Cardiac muscle cell (in vitro differentiated cells and primary cell): Measurements from ENCODE around the gene FRAT2. TPM values are rescaled to one million over a fixed set of nuclear protein-coding genes. Genes with fewer than 3 reads are reported as not detected.

Experiments used
- DNase-seq, 2 donors: peaks; one replicate each; pipeline versions ENCODE4 v3.0.0 to v3.0.0-alpha.2; 2010 to 2017; ENCODE audit warnings: low read depth in 1 of 2, low spot score in 1 of 2
- H3K27ac ChIP-seq: fragments of 200-600 bp; sonication (generic); 2 replicates; pipeline ENCODE4 v1.5.1; 2016
- H3K27me3 ChIP-seq: fragments of 200-600 bp; sonication (generic); 2 replicates; pipeline ENCODE4 v1.6.0; 2016; ENCODE audit warnings: control low read depth
- H3K36me3 ChIP-seq: fragments of 200-600 bp; sonication (generic); 2 replicates; pipeline ENCODE4 v1.5.1; 2016; ENCODE audit warnings: control low read depth
- H3K4me1 ChIP-seq: fragments of 200-600 bp; sonication (generic); 2 replicates; pipeline ENCODE4 v1.8.1; 2017; ENCODE audit warnings: low read depth, mild to moderate bottlenecking, mixed run types
- H3K4me3 ChIP-seq: fragments of 200-600 bp; sonication (generic); 2 replicates; pipeline ENCODE4 v1.5.1; 2016; ENCODE audit warnings: mild to moderate bottlenecking
- H3K9me3 ChIP-seq: fragments of 200-600 bp; sonication (generic); 2 replicates; pipeline ENCODE4 v1.5.1; 2017; ENCODE audit warnings: low read depth, mild to moderate bottlenecking, control low read depth
- CTCF ChIP-seq: IDR thresholded peaks from 2 replicates; pipeline ENCODE4 v1.5.1; 2012; ENCODE audit warnings: low read depth, mild to moderate bottlenecking, low read length
- polyA plus RNA-seq: library from polyadenylated mRNA; unstranded; fragments of >200 nt; fragmentation: Nextera tagmentation; extraction: Ambion mirVana; gene quantifications from 2 replicates; pipeline ENCODE4 v1.2.1, GENCODE V29; 2016
- total RNA-seq: library from RNA; depleted of rRNA; stranded (reverse); fragments of >200 nt; gene quantifications from 2 replicates; pipeline ENCODE4 v1.2.3, GENCODE V29; 2016

FRAT2 gene
- total and polyA plus RNA-seq, 2 experiments from 2014 or later, result 30.1 to 30.6 TPM

GRCh38 chr10:97318772-97319651, 15.5 kb downstream of the FRAT2 start, which contains the start of gene FRAT1:
FRAT1 (plus strand) TSS chr10:97319271; CDS start chr10:97319454, 183 bp downstream.
- no peak for TF ChIP-seq CTCF
- DNase-seq, result peak; percentile 94
- Histone ChIP-seq H3K9me3 (no peaks in the 10 kb centered on the region), H3K27me3 (no peaks in the 10 kb centered on the region), H3K4me3 (peak within 1 kb of the TSS; percentile 85), H3K27ac (peak within 1 kb of the TSS; percentile 98), H3K36me3 (no peaks in the 10 kb centered on the region), H3K4me1 (peaks cover 8% of the 10 kb centered on the region)

GRCh38 chr10:97314671-97315070, 19.9 kb downstream of the FRAT2 start:
- H3K36me3 ChIP-seq, result no peaks in the 10 kb centered on the region
- H3K4me1 ChIP-seq, result no peaks in the 10 kb centered on the region
- H3K9me3 ChIP-seq, result no peaks in the 10 kb centered on the region
- H3K27me3 ChIP-seq, result no peaks in the 10 kb centered on the region
- H3K27ac ChIP-seq, result no peak overlapping the region
- DNase-seq, result no peak
- H3K4me3 ChIP-seq, result no peak overlapping the region
- no peak for TF ChIP-seq CTCF

GRCh38 chr10:97312897-97313296, 21.6 kb downstream of the FRAT2 start:
- H3K36me3 ChIP-seq, result no peaks in the 10 kb centered on the region
- no peaks in the 10 kb centered on the region for H3K4me1 ChIP-seq
- H3K4me3 ChIP-seq, result no peak overlapping the region
- no peak for TF ChIP-seq CTCF
- H3K27me3 ChIP-seq, result no peaks in the 10 kb centered on the region
- no peak overlapping the region for H3K27ac ChIP-seq
- DNase-seq, result no peak
- no peaks in the 10 kb centered on the region for H3K9me3 ChIP-seq

GRCh38 chr10:97311111-97311626, 23.4 kb downstream of the FRAT2 start:
- no peaks in the 10 kb centered on the region for H3K9me3 ChIP-seq

More at GRCh38 chr10:97311111-97311626, 23.4 kb downstream of the FRAT2 start:
- Histone ChIP-seq H3K27ac (no peak overlapping the region), H3K4me1 (no peaks in the 10 kb centered on the region), H3K27me3 (no peaks in the 10 kb centered on the region), H3K36me3 (no peaks in the 10 kb centered on the region), H3K4me3 (no peak overlapping the region)
- no peak for DNase-seq
- TF ChIP-seq CTCF, result no peak
